HG02588 (cell line): Measurements from ENCODE around the gene SEC14L3.

Experiments used
- ATAC-seq: cut with Tn5 transposase; IDR thresholded peaks from one replicate; pipeline ENCODE4 v1.9.1; 2021; ENCODE audit warnings: mild to moderate bottlenecking, moderate library complexity; ENCODE audit not compliant: unreplicated experiment

Gene SEC14L3

GRCh38 chr22:30423959-30424533 is 47.8 kb downstream of the SEC14L3 start:
- peak; percentile 80 for ATAC-seq

DNA sequence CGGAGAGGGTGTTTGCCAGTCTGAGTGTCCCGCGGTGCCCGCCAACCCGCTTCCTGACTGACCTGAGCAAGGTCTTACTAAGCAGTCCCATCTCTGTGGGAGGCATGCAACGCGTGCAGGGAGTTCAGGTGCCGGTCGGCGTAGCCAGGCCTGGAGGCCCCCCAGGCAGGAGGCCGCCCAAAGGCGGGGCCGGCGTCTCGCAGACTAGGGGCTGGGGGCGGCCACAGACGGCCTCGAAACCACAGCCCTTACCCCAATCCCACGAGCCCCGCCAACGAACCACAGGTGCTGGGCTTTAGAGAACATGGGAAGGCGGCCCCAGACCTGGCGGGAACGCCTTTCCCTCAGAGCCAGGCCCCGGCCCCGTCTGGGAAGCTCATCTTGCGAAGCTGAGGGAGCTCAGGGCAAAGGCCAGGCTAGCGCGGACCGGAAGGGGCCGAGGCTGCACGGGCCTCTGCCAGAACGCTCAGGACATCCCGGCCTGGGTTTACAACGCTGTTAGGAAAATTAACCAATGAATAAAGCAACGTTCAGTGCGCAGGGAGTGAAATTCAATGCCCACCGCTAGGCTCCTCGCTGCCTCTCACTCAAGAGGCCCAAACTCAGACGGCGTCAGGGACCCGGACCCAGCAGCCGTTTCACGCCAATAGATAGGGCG is 48.4 kb downstream of the SEC14L3 start:
- ATAC-seq: peak; percentile 32

DNA sequence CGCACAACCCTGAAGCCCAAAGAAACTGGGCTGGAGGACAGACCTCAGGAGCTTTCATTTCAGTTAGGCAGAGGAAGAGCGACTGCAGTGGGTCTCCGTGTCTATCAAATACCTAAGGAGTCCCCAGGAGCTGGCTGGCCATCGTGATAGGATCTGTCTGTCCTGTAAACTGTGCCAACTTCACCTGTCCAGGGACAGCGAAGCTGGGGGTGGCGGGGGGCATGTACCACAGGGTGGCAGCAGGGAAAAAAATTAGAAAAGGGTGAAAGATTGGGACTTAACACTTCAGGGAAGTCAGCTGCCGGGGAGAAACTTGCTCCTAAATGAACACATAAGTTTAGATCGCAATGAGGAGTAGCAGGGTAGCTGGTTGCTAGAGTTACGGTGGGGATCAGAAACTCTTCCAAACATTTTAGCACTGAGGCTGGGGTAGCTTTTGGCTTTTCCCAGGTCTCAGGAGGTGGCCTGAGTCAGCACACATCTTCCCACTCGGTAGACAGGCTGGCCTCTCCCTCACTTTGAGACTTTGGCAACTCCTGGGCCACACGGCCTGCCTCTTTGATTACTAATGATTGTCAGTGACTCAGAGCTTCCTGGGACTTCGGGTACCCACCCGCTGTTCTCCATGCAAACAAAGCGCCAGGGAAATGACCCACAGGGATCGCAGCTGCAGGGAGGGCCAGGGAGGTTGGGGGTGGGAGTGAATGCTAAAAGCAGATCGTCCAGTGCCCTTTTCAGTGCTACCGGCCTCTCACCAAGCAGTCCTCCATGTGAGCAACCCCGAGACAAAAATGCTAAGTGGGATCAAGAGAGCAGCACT is 49.1 kb downstream of the SEC14L3 start:
- ATAC-seq: no peak

DNA sequence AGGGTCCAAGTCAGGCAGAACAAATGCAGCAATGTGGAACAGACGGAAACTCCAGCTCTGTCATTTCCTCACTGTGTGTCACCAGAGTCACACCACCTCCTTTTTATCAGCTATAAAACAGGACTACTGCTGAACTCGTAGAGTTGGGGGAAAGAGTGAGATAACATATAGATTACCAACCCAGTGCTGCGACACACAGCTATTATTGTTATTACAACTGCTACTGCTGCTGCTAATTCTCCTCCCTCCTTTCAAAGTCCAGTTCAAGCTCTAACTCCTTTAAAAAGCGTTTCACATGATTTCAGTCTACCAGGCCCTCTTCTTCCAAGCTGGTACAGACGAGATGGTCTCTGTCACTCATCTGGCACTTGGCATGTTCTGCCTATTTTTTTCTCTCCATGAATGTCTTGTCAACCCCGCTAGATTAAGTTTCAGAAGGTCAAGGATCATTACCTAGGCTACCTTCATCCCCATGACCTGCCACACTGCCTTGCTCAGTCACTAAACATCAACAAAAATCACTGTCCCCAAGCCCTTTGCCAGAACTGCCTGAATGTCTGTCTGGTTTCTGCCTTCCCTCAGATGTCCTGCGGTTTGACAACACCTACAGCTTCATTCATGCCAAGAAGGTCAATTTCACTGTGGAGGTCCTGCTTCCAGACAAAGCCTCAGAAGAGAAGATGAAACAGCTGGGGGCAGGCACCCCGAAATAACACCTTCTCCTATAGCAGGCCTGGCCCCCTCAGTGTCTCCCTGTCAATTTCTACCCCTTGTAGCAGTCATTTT is 49.9 kb downstream of the SEC14L3 start:
- ATAC-seq: no peak

GRCh38 chr22:30420347-30421125 is 51.3 kb downstream of the SEC14L3 start:
- ATAC-seq: no peak

- no peak for ATAC-seq
Measured at GRCh38 chr22:30416837-30417236, 55.0 kb downstream of the SEC14L3 start.

GRCh38 chr22:30416403-30416802 is 55.4 kb downstream of the SEC14L3 start:
- no peak for ATAC-seq

- no peak for ATAC-seq
Measured at GRCh38 chr22:30414525-30415047, 57.2 kb downstream of the SEC14L3 start.

DNA sequence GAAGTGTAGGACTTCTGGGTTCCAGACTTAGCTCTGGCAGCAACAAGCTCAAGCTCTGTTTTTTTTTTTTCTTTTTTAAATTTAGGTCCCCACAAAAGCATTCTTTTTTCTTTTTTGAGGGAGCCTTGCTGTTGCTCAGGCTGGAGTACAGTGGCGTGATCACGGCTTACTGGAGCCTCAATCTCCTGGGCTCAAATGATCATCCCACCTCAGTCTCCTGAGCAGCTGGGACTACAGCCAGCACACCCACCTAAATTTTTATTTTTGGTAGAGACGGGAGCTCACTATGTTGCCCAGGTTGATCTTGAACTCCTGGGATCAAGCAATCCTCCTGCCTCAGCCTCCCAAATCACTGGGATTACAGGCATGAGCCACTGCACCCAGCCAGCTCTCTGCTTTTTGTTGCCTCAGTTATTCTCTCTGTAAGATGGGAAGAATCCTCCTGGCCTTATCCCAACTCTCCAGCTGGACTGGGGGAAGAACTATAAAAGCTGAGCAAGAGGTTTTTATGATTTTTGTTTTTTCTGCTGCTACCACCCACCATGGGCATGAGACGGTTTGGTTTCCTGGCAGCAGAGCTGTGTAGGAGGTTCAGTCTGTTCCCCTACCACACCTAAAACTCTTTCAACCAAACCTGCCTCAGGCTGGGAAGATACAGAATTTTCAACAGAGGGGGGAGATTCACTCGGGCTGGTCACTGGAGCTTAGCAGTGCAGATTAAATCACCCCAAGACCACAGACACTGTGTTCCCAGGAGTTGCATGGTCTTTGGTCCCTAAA is 57.9 kb downstream of the SEC14L3 start:
- ATAC-seq: no peak

GRCh38 chr22:30413001-30413400 is 58.8 kb downstream of the SEC14L3 start:
- no peak for ATAC-seq

- ATAC-seq: no peak
Measured at GRCh38 chr22:30411780-30412179, 60.0 kb downstream of the SEC14L3 start.
